ENCODE measurements around the gene PARN.
A peak's percentile ranks its signal among the peaks of the same experiment; 100 is the strongest.
"Not testable (repeated sequence)": the region's sequence is repeated elsewhere in the genome, so short reads cannot be mapped to it uniquely, and the experiment has no call there.

PARN gene

GRCh38 chr16:14629919-14630619 lies at the start of gene PARN:
Gene PARN (minus strand): TSS chr16:14630260. CDS start chr16:14630125, 135 bp downstream.
- DNase-seq (ENCODE audit: low spot score), result peak; percentile 99

- DNase-seq (ENCODE audit: low spot score), result no peak
Observed at GRCh38 chr16:14678748-14679497, 48.9 kb upstream of the PARN start.

GRCh38 chr16:14677627-14678026 lies 47.6 kb upstream of the PARN start:
- no peak for DNase-seq (ENCODE audit: low spot score)

GRCh38 chr16:14676633-14677032 lies 46.6 kb upstream of the PARN start:
- DNase-seq (ENCODE audit: low spot score), result no peak

- DNase-seq (ENCODE audit: low spot score), result no peak
Observed at GRCh38 chr16:14672403-14672971, 42.4 kb upstream of the PARN start.

GRCh38 chr16:14669776-14670175 lies 39.7 kb upstream of the PARN start:
- no peak for DNase-seq (ENCODE audit: low spot score)

- DNase-seq (ENCODE audit: low spot score), result no peak
Observed at GRCh38 chr16:14668556-14669223, 38.6 kb upstream of the PARN start.

- no peak for DNase-seq (ENCODE audit: low spot score)
Observed at GRCh38 chr16:14667347-14668266, 37.5 kb upstream of the PARN start.

- DNase-seq (ENCODE audit: low spot score), result no peak
Observed at GRCh38 chr16:14658063-14658462, 28.0 kb upstream of the PARN start.

GRCh38 chr16:14652726-14653125 lies 22.7 kb upstream of the PARN start:
- DNase-seq (ENCODE audit: low spot score), result no peak

GRCh38 chr16:14650629-14651028 lies 20.6 kb upstream of the PARN start:
- no peak for DNase-seq (ENCODE audit: low spot score)

GRCh38 chr16:14649816-14650215 lies 19.8 kb upstream of the PARN start:
- no peak for DNase-seq (ENCODE audit: low spot score)

- no peak for DNase-seq (ENCODE audit: low spot score)
Observed at GRCh38 chr16:14641926-14642325, 11.9 kb upstream of the PARN start.

- no peak for DNase-seq (ENCODE audit: low spot score)
Observed at GRCh38 chr16:14641206-14641605, 11.1 kb upstream of the PARN start.

- DNase-seq (ENCODE audit: low spot score), result no peak
Observed at GRCh38 chr16:14640538-14640937, 10.5 kb upstream of the PARN start.

GRCh38 chr16:14636951-14637240 lies 6.8 kb upstream of the PARN start:
- not testable (repeated sequence) for DNase-seq (ENCODE audit: low spot score)

- not testable (repeated sequence) for DNase-seq (ENCODE audit: low spot score)
Observed at GRCh38 chr16:14636179-14636950, 6.3 kb upstream of the PARN start.

GRCh38 chr16:14635395-14636165 lies 5.5 kb upstream of the PARN start:
- DNase-seq (ENCODE audit: low spot score), result no peak

GRCh38 chr16:14634389-14634725 lies 4.3 kb upstream of the PARN start:
- no peak for DNase-seq (ENCODE audit: low spot score)
